Measurements from ENCODE around the gene CHRDL2.
A peak's percentile ranks its signal among the peaks of the same experiment; 100 is the strongest.

CHRDL2 gene

DNA sequence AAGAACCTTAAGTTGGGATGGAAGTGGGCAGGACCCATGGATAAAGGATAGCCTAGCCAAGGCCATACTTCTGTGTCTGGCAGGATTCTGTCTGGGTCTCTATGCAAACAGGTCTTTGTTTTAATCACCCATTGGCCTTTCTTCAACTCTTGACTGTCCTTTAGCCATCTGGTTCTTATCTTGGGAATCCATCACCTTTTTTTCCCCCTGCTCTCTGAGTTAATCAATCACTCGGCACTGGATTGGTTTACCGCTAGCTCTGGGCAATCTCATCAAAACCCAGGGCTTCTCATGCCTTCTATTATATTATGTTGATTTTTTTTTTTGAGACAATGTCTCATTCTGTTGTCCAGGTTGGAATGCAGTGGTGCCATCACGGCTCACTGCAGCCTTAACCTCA, 15.6 kb upstream of the CHRDL2 start:
- no peak for DNase-seq

GRCh38 chr11:74744277-74744676, 13.1 kb upstream of the CHRDL2 start:
- no peak for DNase-seq

- DNase-seq: no peak
Measured at GRCh38 chr11:74743640-74744039, 12.4 kb upstream of the CHRDL2 start.

DNA sequence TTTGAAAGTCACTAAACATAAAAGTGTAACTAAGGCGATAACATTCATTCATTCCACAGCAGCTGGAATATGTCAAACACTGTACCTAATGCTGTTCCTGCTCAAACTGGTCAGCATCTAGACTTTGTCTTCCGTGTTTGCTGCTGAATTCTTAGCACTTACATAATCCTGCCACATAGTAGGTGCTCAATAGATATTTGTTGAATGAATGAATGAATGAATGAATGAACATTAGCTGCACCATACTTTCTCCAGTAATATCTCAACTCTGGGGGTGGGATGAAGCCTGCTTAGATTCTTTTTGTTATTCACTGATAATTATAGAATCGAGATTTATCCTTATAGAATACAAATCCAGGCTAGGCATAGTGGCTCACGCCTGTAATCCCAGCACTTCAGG, 10.8 kb upstream of the CHRDL2 start:
- no peak for DNase-seq

GRCh38 chr11:74739546-74740270, 8.5 kb upstream of the CHRDL2 start:
- peak; percentile 24 to 43 for DNase-seq

DNA sequence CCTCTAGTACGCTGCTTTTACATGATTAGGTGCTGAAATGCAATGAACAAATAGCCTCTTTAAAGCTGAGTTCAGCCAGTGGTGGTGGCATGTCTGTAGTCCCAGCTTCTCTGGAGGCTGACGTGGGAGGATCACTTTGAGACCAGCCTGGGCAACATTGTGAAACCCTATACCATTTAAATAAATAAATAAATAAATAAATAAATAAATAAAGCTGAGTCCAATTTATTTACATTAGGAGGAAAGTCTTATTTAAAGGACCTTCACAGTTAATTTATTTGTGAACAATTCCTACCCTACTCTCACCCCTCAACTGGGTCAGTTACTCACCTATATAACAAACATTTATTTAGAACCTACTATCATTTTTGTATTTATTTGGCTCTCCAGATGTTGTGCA, 4.8 kb upstream of the CHRDL2 start:
- no peak for DNase-seq

DNA sequence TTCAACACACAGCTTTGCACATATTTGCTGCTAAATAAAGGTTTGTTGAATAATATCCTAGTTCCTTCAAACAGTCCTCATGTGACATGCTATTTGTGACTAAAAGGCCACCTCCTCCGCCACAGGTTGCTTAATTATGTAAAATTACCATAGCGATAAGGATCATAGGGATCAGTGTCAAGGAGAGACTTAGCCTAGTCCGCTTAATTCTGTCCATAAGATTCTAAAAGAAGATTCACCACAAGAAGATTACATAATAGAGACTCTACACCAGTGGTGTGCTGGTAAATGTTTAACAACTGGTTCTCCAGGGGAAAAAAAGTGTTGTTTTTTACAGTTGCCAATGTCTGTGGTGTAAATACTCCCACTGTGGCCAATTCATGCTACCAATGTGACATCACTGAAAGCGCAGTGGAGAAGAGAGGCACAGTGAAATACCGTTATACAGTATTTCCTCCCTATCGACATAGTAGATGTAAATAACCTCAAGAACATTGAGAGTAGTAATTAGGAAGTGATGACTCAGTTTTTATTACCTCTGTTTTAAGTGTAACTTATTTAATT, 4.2 kb upstream of the CHRDL2 start:
- DNase-seq: no peak

DNA sequence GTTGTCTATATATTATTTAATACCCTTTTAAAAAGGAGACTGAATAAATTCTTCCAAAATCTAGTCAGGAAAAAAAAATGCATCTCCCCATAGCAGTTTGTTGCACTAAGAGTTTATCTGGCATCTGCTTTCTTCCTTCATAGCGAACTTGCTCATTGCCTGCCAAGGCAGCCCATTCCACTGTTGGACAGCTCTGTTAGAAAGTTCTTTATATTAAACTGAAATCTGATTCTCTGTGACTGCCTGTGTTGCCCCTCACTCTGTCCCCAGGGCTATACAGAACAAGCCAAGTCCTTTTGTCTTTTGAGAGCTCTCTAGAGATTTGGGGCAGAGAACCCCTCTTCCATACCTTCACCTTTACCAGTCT, 3.3 kb upstream of the CHRDL2 start:
- DNase-seq: no peak

DNA sequence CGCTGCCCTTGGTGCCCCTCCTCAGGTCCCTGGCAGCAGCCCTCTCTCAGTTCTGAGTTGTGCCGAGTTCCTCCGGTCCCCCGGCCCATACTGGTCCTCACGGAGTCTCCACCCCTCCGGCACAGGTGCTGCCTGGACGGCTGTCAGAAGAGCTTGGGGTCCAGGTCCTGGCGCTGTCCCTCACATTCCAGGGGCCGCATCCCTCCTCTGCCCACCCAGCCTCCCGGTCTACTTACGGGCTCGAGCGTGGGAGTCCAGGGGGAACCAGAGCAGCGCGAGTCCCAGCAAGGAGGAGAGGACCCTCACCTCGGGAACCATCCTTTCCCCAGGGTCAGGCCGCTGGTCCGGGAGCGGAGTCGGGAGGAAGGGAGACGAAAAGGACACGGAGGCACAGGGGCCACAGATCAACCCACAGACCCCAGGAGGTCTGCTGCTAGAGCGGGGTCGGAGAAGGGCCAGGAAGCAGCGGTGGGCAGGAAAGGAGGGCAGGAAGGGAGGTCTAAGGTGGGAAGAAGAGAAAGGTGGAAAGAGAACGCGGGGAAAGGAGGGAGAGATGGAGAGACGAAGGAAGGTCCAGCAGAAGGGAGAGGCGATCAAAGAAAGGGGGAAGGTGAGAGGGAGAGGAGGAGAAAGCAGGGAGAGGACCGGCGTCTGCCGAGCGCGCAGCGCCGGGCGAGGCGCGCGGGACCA, 510 bp downstream of the CHRDL2 start:
- no peak for DNase-seq

- DNase-seq: no peak
Measured at GRCh38 chr11:74729397-74729796, 1.8 kb downstream of the CHRDL2 start.

- peak; percentile 47 to 53 for DNase-seq
Measured at GRCh38 chr11:74726547-74727182, 4.6 kb downstream of the CHRDL2 start.

- DNase-seq: no peak
Measured at GRCh38 chr11:74725701-74726100, 5.5 kb downstream of the CHRDL2 start.

GRCh38 chr11:74723511-74723910, 7.7 kb downstream of the CHRDL2 start:
- DNase-seq: no peak

DNA sequence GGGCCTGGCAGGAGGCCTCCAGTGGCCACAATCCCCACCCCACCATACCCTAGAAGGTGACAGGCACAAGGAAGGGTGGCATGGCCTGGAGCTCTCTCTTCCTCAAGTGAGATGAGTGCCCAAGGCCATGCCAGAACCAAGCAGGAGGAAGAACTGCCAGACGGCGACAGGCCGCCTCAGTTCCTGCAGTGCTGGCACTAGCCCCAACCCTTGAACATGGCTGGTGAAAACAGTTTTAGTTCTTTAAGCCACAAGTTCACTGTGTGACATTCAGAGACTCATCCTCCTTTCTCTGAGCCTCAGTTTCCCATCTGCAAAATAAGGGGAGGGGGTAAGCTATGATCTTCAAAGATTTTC, 9.8 kb downstream of the CHRDL2 start:
- no peak for DNase-seq

- DNase-seq: no peak
Measured at GRCh38 chr11:74720596-74721478, 10.4 kb downstream of the CHRDL2 start.

- DNase-seq: no peak
Measured at GRCh38 chr11:74719011-74719410, 12.2 kb downstream of the CHRDL2 start.

DNA sequence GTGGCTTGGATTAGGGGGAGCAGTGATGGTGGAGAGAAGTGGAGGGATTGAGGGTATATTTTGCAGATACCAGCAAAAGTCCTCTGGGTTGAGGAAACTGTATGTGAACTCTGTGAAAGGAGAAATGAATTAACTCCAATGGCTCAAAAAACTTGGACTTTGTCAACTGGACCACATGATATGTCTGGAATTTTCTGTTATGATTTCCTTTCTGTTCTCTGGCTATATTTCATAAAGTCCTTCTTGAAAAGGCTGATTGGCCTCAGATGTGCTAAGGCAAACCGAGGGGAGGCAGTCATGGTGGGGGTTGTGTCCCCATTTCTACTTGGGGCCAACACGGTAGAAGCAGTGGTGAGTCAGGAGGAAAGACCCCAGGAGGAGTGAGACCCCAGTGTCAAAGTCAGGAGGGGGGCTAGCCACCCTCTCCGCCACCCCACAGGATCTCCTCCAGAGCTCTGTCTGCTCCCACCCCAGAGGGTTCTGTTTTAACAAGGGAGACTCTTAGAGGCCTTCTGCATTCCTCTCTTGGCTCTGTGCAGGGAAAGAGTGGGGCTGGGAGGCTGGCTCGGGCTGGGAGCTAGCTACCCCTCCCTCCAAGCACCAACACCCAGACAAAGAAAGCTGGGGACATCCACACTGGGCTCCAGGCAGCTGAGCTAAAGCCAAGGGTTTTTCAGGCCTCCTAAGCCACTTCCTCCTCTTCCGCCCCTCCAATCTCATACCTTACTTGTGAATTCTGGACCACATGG, 13.8 kb downstream of the CHRDL2 start:
- DNase-seq: no peak

GRCh38 chr11:74714904-74715303, 16.3 kb downstream of the CHRDL2 start:
- DNase-seq: no peak

- no peak for DNase-seq
Measured at GRCh38 chr11:74713686-74714085, 17.5 kb downstream of the CHRDL2 start.

DNA sequence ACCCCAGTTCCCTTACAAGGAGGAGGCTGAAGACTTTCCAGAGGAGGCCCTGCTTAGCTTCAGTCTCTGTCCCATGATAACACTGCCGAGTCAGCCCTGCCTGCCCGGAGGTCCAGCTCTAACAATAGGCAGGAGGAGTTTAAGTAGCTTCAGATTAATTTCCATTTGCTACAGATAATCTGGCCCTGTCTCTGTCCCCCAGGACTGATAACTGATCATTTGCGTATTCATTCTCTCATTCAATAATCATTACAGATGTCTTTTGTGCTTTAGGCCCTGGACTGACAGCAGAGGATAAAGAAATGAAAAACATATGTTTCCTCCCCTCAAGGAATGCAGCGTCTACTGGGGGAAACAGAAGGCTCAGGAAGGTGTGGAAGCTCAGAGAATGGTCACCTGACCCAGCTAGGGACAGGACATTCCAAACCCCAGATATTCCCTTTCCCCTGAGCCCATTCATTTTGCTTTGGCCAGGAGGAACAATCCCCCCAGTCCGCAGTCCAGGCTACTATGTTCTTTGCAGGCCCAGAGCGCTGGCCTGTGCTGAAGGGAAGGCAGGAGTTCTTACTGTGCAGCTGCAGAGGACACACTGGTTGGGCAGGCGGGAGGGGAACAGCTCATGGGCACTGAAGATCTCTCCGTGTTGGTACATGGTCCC, 20.8 kb downstream of the CHRDL2 start:
- no peak for DNase-seq

GRCh38 chr11:74709175-74709574, 22.1 kb downstream of the CHRDL2 start:
- no peak for DNase-seq

Data from activated CD4-positive, alpha-beta T cell treated with anti-CD3 and anti-CD28 coated beads for 4 hours (primary cell).